ENCODE measurements around the gene POC5. TPM values are rescaled to one million over a fixed set of nuclear protein-coding genes. Genes with fewer than 3 reads are reported as not detected.

Gene POC5
- total RNA-seq, 4 donors from 2014 or later = 5.1 to 68.5 (median 9.3) TPM

GRCh38 chr5:75640395-75640794 is 76.8 kb downstream of the POC5 start:
- TF ChIP-seq CTCF (IDR thresholded peaks at IDR 0.05) (no peak), POLR2A (IDR thresholded peaks at IDR 0.05) (no peak)
- no peak overlapping the region for H3K4me3 ChIP-seq
- H3K4me1 ChIP-seq = no peaks in the 10 kb centered on the region
- H3K27ac ChIP-seq = no peak overlapping the region
- H3K27me3 ChIP-seq = no peaks in the 10 kb centered on the region
- H3K36me3 ChIP-seq = no peaks in the 10 kb centered on the region
- no peak for DNase-seq
- no peaks in the 10 kb centered on the region for H3K9me3 ChIP-seq

- Histone ChIP-seq H3K36me3 (no peaks in the 10 kb centered on the region), H3K27ac (no peak overlapping the region)
- DNase-seq = no peak
Observed at GRCh38 chr5:75639535-75640311, 77.5 kb downstream of the POC5 start.

GRCh38 chr5:75637949-75638348 is 79.3 kb downstream of the POC5 start:
- no peaks in the 10 kb centered on the region for H3K27me3 ChIP-seq
- no peak for DNase-seq
- no peak overlapping the region for H3K4me3 ChIP-seq
- no peaks in the 10 kb centered on the region for H3K9me3 ChIP-seq
- no peak overlapping the region for H3K27ac ChIP-seq
- no peaks in the 10 kb centered on the region for H3K36me3 ChIP-seq
- H3K4me1 ChIP-seq = no peaks in the 10 kb centered on the region
- TF ChIP-seq CTCF (IDR thresholded peaks at IDR 0.05) = no peak

More at GRCh38 chr5:75639535-75640311, 77.5 kb downstream of the POC5 start:
- Histone ChIP-seq H3K9me3 (no peaks in the 10 kb centered on the region), H3K4me1 (no peaks in the 10 kb centered on the region), H3K27me3 (no peaks in the 10 kb centered on the region), H3K4me3 (no peak overlapping the region)
- no peak for TF ChIP-seq CTCF (IDR thresholded peaks at IDR 0.05)
- no peak for TF ChIP-seq POLR2A (IDR thresholded peaks at IDR 0.05)

GRCh38 chr5:75632321-75632720 is 84.9 kb downstream of the POC5 start:
- no peak overlapping the region for H3K4me3 ChIP-seq
- H3K36me3 ChIP-seq = no peaks in the 10 kb centered on the region
- TF ChIP-seq CTCF (IDR thresholded peaks at IDR 0.05) = no peak
- TF ChIP-seq POLR2A (IDR thresholded peaks at IDR 0.05) = no peak
- H3K9me3 ChIP-seq = no peaks in the 10 kb centered on the region
- H3K4me1 ChIP-seq = no peaks in the 10 kb centered on the region
- no peak for DNase-seq
- no peak overlapping the region for H3K27ac ChIP-seq
- H3K27me3 ChIP-seq = no peaks in the 10 kb centered on the region

GRCh38 chr5:75630875-75631274 is 86.4 kb downstream of the POC5 start:
- no peaks in the 10 kb centered on the region for H3K4me1 ChIP-seq
- no peak for TF ChIP-seq POLR2A (IDR thresholded peaks at IDR 0.05)
- TF ChIP-seq CTCF (IDR thresholded peaks at IDR 0.05) = no peak

More at GRCh38 chr5:75630875-75631274, 86.4 kb downstream of the POC5 start:
- Histone ChIP-seq H3K27ac (no peak overlapping the region), H3K9me3 (no peaks in the 10 kb centered on the region), H3K4me3 (no peak overlapping the region), H3K36me3 (no peaks in the 10 kb centered on the region), H3K27me3 (no peaks in the 10 kb centered on the region)
- DNase-seq = no peak

Data from Peyer's patch (tissue), 4 donors.